Measurements from ENCODE around the gene FAM210B.

DNA sequence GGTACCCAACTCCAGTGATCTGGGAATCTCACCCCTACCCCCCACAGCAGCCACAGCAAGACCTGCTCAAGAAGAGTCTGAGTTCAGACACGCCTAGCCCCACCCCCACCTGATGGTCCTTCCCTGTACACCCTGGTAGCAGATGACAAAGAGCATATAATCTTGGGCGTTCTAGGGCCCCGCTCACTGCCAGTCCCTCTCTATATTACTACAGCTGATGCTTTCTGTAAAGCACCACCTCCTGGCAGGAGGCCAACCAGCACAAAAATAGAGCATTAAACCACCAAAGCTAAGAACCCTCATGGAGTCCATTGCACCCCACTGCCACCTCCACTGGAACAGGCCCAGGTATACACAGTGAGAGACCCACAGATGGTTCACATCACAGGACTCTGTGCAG is 42.3 kb upstream of the FAM210B start:
- TF ChIP-seq, protein P1, sequence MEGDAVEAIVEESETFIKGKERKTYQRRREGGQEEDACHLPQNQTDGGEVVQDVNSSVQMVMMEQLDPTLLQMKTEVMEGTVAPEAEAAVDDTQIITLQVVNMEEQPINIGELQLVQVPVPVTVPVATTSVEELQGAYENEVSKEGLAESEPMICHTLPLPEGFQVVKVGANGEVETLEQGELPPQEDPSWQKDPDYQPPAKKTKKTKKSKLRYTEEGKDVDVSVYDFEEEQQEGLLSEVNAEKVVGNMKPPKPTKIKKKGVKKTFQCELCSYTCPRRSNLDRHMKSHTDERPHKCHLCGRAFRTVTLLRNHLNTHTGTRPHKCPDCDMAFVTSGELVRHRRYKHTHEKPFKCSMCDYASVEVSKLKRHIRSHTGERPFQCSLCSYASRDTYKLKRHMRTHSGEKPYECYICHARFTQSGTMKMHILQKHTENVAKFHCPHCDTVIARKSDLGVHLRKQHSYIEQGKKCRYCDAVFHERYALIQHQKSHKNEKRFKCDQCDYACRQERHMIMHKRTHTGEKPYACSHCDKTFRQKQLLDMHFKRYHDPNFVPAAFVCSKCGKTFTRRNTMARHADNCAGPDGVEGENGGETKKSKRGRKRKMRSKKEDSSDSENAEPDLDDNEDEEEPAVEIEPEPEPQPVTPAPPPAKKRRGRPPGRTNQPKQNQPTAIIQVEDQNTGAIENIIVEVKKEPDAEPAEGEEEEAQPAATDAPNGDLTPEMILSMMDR (IDR thresholded peaks at IDR 0.05; ENCODE audit: low read length), result no peak
- TF ChIP-seq EZH2phosphoT487 (IDR thresholded peaks at IDR 0.05; ENCODE audit: low read length), result no peak
